GM12878 (cell line): Measurements from ENCODE around the gene SLC49A4. TPM values are rescaled to one million over a fixed set of nuclear protein-coding genes. Genes with fewer than 3 reads are reported as not detected.

Experiments
- ATAC-seq: fragments of 200-7000 bp; cut with Tn5 transposase; 3 replicates; pipeline ENCODE4 v1.9.1; 2020; ENCODE audit warnings: mild to moderate bottlenecking, moderate library complexity
- BruUV-seq: library from RNA; stranded (reverse); fragments of 400-500 nt; replicated peaks from 2 replicates; lab custom pipeline; 2021; lab: Mats Ljungman, UMichigan
- CTCF ChIA-PET: fragments of 300-600 bp; sonication (Branson Sonifier 250); formaldehyde crosslinking; extraction: SDS; loops from one replicate; lab custom pipeline; 2021; ENCODE audit warnings: inconsistent platforms; lab: Yijun Ruan, JAX
- POLR2A ChIA-PET: fragments of 350-600 bp; formaldehyde crosslinking; extraction: SDS; loops from one replicate; lab custom pipeline; 2021; ENCODE audit warnings: inconsistent platforms; lab: Charles Lee
- RAD21 ChIA-PET: fragments of 300-600 bp; sonication (Branson Sonifier 250); formaldehyde crosslinking; loops from one replicate; lab custom pipeline; 2023; ENCODE audit warnings: antibody characterized with exemption; ENCODE audit not compliant: unreplicated experiment; lab: Charles Lee
- SMC1A ChIA-PET: fragments of 300-600 bp; sonication (Branson Sonifier 250); formaldehyde crosslinking; loops from one replicate; lab custom pipeline; 2023; ENCODE audit not compliant: unreplicated experiment, uncharacterized antibody; lab: Charles Lee
- DNase-seq: peaks from one replicate; pipeline ENCODE4 v3.0.0-alpha.2; 2011; ENCODE audit warnings: low read depth, low spot score
- FAIRE-seq: peaks from 3 replicates; lab custom pipeline; 2011; peaks lifted over from hg19 to GRCh38; lab: Jason Lieb, UNC
- H2AFZ ChIP-seq: 2 replicates; pipeline ENCODE4 v1.6.0; 2011; ENCODE audit warnings: low read depth, low read length, control low read depth; ENCODE audit not compliant: control insufficient read depth
- H3K27ac ChIP-seq: 2 replicates; pipeline ENCODE4 v1.5.1; 2011; ENCODE audit warnings: control low read depth; ENCODE audit not compliant: control insufficient read depth, insufficient read depth
- H3K27me3 ChIP-seq, 2 experiments: replicated peaks in 1 of 2; 2 replicates each; pipeline versions ENCODE4 v1.6.0 to v1.6.1; 2011; ENCODE audit warnings: low read length in 1 of 2; ENCODE audit not compliant: control insufficient read depth in 2 of 2, insufficient read depth in 2 of 2
- H3K36me3 ChIP-seq, 2 experiments: 2 replicates each; pipeline ENCODE4 v1.5.1; 2011; ENCODE audit warnings: low read length in 1 of 2; ENCODE audit not compliant: control insufficient read depth in 2 of 2, insufficient read depth in 2 of 2
- H3K4me1 ChIP-seq: 2 replicates; pipeline ENCODE4 v1.6.1; 2011; ENCODE audit warnings: mild to moderate bottlenecking, low read length, moderate library complexity, mixed read lengths; ENCODE audit not compliant: control insufficient read depth, insufficient read depth
- H3K4me2 ChIP-seq: 2 replicates; pipeline ENCODE4 v1.6.0; 2011; ENCODE audit warnings: control low read depth; ENCODE audit not compliant: control insufficient read depth, insufficient read depth
- H3K4me3 ChIP-seq: fragments of 200-600 bp; sonication (generic); 2 replicates; pipeline ENCODE4 v1.5.1; 2016
- H3K79me2 ChIP-seq: 2 replicates; pipeline ENCODE4 v1.6.0; 2011; ENCODE audit warnings: low read length; ENCODE audit not compliant: control insufficient read depth, insufficient read depth
- H3K9ac ChIP-seq: 2 replicates; pipeline ENCODE4 v1.8.0; 2011; ENCODE audit warnings: low read length, control low read depth, mixed read lengths; ENCODE audit not compliant: control insufficient read depth, insufficient read depth
- H3K9me3 ChIP-seq: replicated peaks from 3 replicates; pipeline ENCODE4 v1.5.1; 2011; ENCODE audit warnings: mild to moderate bottlenecking, low read length; ENCODE audit not compliant: control insufficient read depth, insufficient read depth
- H4K20me1 ChIP-seq: 2 replicates; pipeline ENCODE4 v1.6.0; 2011; ENCODE audit not compliant: control insufficient read depth, insufficient read depth
- EZH2 ChIP-seq: IDR thresholded peaks from 2 replicates; pipeline ENCODE4 v1.6.1; 2012; ENCODE audit warnings: low read depth, mild to moderate bottlenecking, control low read depth, inconsistent platforms, low read length, borderline replicate concordance; ENCODE audit not compliant: control insufficient read depth
- GATAD2B ChIP-seq: fragments of 450-650 bp; conservative IDR thresholded peaks from 2 replicates; pipeline ENCODE4 v1.6.1; 2017; ENCODE audit warnings: low read depth, mild to moderate bottlenecking, moderate library complexity
- JUNB ChIP-seq: IDR thresholded peaks from 2 replicates; pipeline ENCODE4 v1.6.1; 2016; ENCODE audit warnings: antibody characterized with exemption, mild to moderate bottlenecking
- JUND ChIP-seq: IDR thresholded peaks from 2 replicates; pipeline ENCODE4 v1.6.1; 2012; ENCODE audit warnings: low read depth, mild to moderate bottlenecking, low read length, improper control_type of control experiment, moderate library complexity
- MAX ChIP-seq: IDR thresholded peaks from 2 replicates; pipeline ENCODE4 v1.6.1; 2012; ENCODE audit warnings: low read depth, low read length, improper control_type of control experiment
- MXI1 ChIP-seq: fragments of 150-350 bp; IDR thresholded peaks from 2 replicates; pipeline ENCODE4 v1.6.1; 2011; ENCODE audit warnings: low read depth, mild to moderate bottlenecking, inconsistent platforms, low read length, improper control_type of control experiment
- NFYA ChIP-seq: IDR thresholded peaks from 2 replicates; pipeline ENCODE4 v1.6.1; 2011; ENCODE audit warnings: low read depth, mild to moderate bottlenecking, low read length, improper control_type of control experiment, borderline replicate concordance
- PAX5 ChIP-seq: IDR thresholded peaks from 2 replicates; pipeline ENCODE4 v1.6.1; 2011; ENCODE audit warnings: low read depth, low read length, borderline replicate concordance
- SPI1 ChIP-seq: IDR thresholded peaks from 2 replicates; pipeline ENCODE4 v1.6.1; 2011; ENCODE audit warnings: low read depth, mild to moderate bottlenecking, low read length, moderate library complexity, borderline replicate concordance; ENCODE audit not compliant: insufficient read depth
- TCF12 ChIP-seq: IDR thresholded peaks from 2 replicates; pipeline ENCODE4 v1.6.1; 2011; ENCODE audit warnings: low read depth, mild to moderate bottlenecking, low read length
- USF2 ChIP-seq: IDR thresholded peaks from 2 replicates; pipeline ENCODE4 v1.6.1; 2011; ENCODE audit warnings: low read depth, low read length, improper control_type of control experiment, borderline replicate concordance
- YBX1 ChIP-seq: fragments of 450-650 bp; IDR thresholded peaks from 2 replicates; pipeline ENCODE4 v1.6.1; 2016; ENCODE audit warnings: antibody characterized with exemption
- ZNF687 ChIP-seq: fragments of 450-650 bp; IDR thresholded peaks from 2 replicates; pipeline ENCODE4 v1.6.1; 2017; ENCODE audit warnings: mild to moderate bottlenecking, moderate library complexity
- WGBS: methylation state at CpG from one replicate; pipeline ENCODE4 v1.1.6; 2016; ENCODE audit warnings: low lambda C conversion rate; ENCODE audit not compliant: insufficient replicate concordance, insufficient coverage; ENCODE audit errors: missing lambda C conversion rate; 5-methylcytosine and 5-hydroxymethylcytosine counted together
- in situ Hi-C: fragments of 300-500 bp; cut with MboI; formaldehyde crosslinking; loops from 9 replicates; pipeline ENCODE4 v1.14.3; 2018; ENCODE audit warnings: mixed read lengths
- intact Hi-C: fragments of 100-400 bp; cut with micrococcal nuclease; formaldehyde crosslinking; loops from one replicate; pipeline ENCODE4 v1.14.2; 2022; ENCODE audit not compliant: unreplicated experiment
- polyA plus RNA-seq, 11 experiments: library from polyadenylated mRNA; depleted of rRNA in 4 of 11; unstranded in 6 of 11; stranded (reverse) in 5 of 11; fragments of >200 nt; fragmentation: Nextera tagmentation in 4 of 11; fragmentation: Illumina TruSeq in 1 of 11; extraction: Ambion mirVana in 4 of 11; extraction: Trizol in 1 of 11; gene quantifications; 1 replicate in 1 of 11; 2 replicates in 10 of 11; pipeline versions ENCODE4 v1.2.1 to v1.2.3, GENCODE V29; 2011 to 2016; ENCODE audit warnings: inconsistent platforms in 2 of 11, missing spikeins in 2 of 11, low read depth in 1 of 11
- total RNA-seq, 4 experiments: library from RNA; depleted of rRNA in 3 of 4; stranded (reverse); fragments of >200 nt in 3 of 4; fragmentation: Illumina TruSeq in 1 of 4; extraction: Trizol in 1 of 4; gene quantifications; 2 replicates each; pipeline versions ENCODE4 v1.2.1 to v1.2.3, GENCODE V29; 2013 to 2021

The SLC49A4 gene
- total and polyA plus RNA-seq, 10 of the 15 experiments (the other 5 are each of a cell fraction or from before 2014, with no cell fraction given): 0.48 to 2.2 (median 1.4) TPM

GRCh38 chr3:122882361-122882947 is 87.6 kb downstream of the SLC49A4 start:
- no peaks in the 10 kb centered on the region for H3K27me3 ChIP-seq
- TF ChIP-seq TCF12 (no peak), EZH2 (no peak), JUND (no peak), GATAD2B (no peak), YBX1 (no peak), NFYA (no peak), ZNF687 (no peak), SPI1 (no peak), MAX (no peak), USF2 (no peak), MXI1 (no peak), PAX5 (no peak), JUNB (no peak)
- no peaks in the 10 kb centered on the region for H3K9me3 ChIP-seq
- no peaks in the 10 kb centered on the region; the same call in 1 of the 2 replicates for H3K4me1 ChIP-seq
- 65% methylated on average over 2 of the region's 2 CpGs for WGBS
- no TSS peak for BruUV-seq
- DNase-seq (no peak), FAIRE-seq (no peak), ATAC-seq (no peak)
- intact Hi-C loops (no loop called here), in situ Hi-C loops (no loop called here)
- ChIA-PET CTCF (interaction anchor here (1.3 kb wide), 1 partner anchor 127 kb away, joined by 7 read pairs; no protein-coding TSS in a partner anchor), POLR2A (interaction anchor here (0.6 kb wide), 1 partner anchor 1799 kb away, joined by 3 read pairs; no protein-coding TSS in a partner anchor), SMC1A (no interaction called here), RAD21 (no interaction called here)
- no peak overlapping the region for H3K27ac ChIP-seq
- no peak overlapping the region for H3K4me2 ChIP-seq
- no peaks in the 10 kb centered on the region for H4K20me1 ChIP-seq
- no peak overlapping the region for H3K9ac ChIP-seq
- H3K4me3 ChIP-seq: no peak overlapping the region
- H2AFZ ChIP-seq: no peak overlapping the region
- H3K79me2 ChIP-seq: no peaks in the 10 kb centered on the region
- no peaks in the 10 kb centered on the region for H3K36me3 ChIP-seq
